ENCODE measurements around the gene MAP3K9. TPM values are rescaled to one million over a fixed set of nuclear protein-coding genes. Genes with fewer than 3 reads are reported as not detected.

Gene MAP3K9
- total and polyA plus RNA-seq, 2 experiments from 2014 or later, result 4.4 to 9.2 TPM

GRCh38 chr14:70723276-70723675, 86.0 kb downstream of the MAP3K9 start:
- no peaks in the 10 kb centered on the region for H3K36me3 ChIP-seq (replicated peaks; ENCODE audit: insufficient read depth, low read depth)
- no peak overlapping the region for H2AFZ ChIP-seq
- no peaks in the 10 kb centered on the region for H3K4me1 ChIP-seq (ENCODE audit: insufficient read depth)
- no peaks in the 10 kb centered on the region for H4K20me1 ChIP-seq (ENCODE audit: insufficient read depth, poor library complexity, severe bottlenecking)
- H3K4me3 ChIP-seq, result no peak overlapping the region
- H3K4me2 ChIP-seq, result no peak overlapping the region
- 83% methylated on average over 5 of the region's 5 CpGs for WGBS (ENCODE audit: low lambda C conversion rate, missing lambda C conversion rate)
- H3K79me2 ChIP-seq, result no peaks in the 10 kb centered on the region
- H3K27ac ChIP-seq, result no peak overlapping the region
- TF ChIP-seq EZH2phosphoT487 (IDR thresholded peaks at IDR 0.05; ENCODE audit: low read depth, severe bottlenecking, unreplicated experiment), result no peak
- TF ChIP-seq CTCF (IDR thresholded peaks at IDR 0.05; ENCODE audit: poor library complexity), result no peak
- TF ChIP-seq EZH2 (IDR thresholded peaks at IDR 0.05; ENCODE audit: borderline replicate concordance), result no peak
- H3K9me3 ChIP-seq (ENCODE audit: low read depth), result no peaks in the 10 kb centered on the region
- DNase-seq (ENCODE audit: low spot score), result no peak
- H3K27me3 ChIP-seq, result no peaks in the 10 kb centered on the region
- H3K9me2 ChIP-seq (replicated peaks; ENCODE audit: insufficient read depth), result no peaks in the 10 kb centered on the region

GRCh38 chr14:70722418-70722817, 86.9 kb downstream of the MAP3K9 start:
- H3K4me2 ChIP-seq, result no peak overlapping the region
- WGBS (ENCODE audit: low lambda C conversion rate, missing lambda C conversion rate), result 76% methylated on average over 3 of the region's 3 CpGs

DNA sequence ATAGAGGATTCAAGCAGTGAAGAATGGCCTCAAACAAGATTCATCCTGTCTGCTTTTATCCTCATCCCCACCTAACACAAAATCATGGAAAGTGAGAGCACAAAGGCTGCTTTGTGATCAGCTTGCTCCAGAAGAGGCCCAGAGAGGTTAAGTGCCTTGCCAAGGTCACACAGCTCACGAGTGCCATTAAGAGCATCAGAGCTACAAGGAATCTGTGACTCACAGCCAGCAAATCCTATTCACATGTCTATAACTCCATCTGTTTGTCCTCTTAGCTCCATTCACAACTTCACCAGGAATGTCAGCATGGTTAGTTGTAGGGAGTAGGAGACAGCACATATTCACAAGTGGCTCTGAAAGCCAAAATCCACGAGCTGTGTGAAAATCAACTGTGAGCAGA, 87.8 kb downstream of the MAP3K9 start:
- no peak for TF ChIP-seq CTCF (IDR thresholded peaks at IDR 0.05; ENCODE audit: poor library complexity)
- no peak for TF ChIP-seq EZH2phosphoT487 (IDR thresholded peaks at IDR 0.05; ENCODE audit: low read depth, severe bottlenecking, unreplicated experiment)
- no peak for TF ChIP-seq EZH2 (IDR thresholded peaks at IDR 0.05; ENCODE audit: borderline replicate concordance)
- 66% methylated on average over 2 of the region's 2 CpGs for WGBS (ENCODE audit: low lambda C conversion rate, missing lambda C conversion rate)
- no peaks in the 10 kb centered on the region for H3K9me2 ChIP-seq (replicated peaks; ENCODE audit: insufficient read depth)
- no peaks in the 10 kb centered on the region for H3K9me3 ChIP-seq (ENCODE audit: low read depth)
- DNase-seq (ENCODE audit: low spot score), result peak; percentile 42
- H3K27ac ChIP-seq, result no peak overlapping the region
- no peaks in the 10 kb centered on the region for H3K36me3 ChIP-seq (replicated peaks; ENCODE audit: insufficient read depth, low read depth)
- no peaks in the 10 kb centered on the region for H4K20me1 ChIP-seq (ENCODE audit: insufficient read depth, poor library complexity, severe bottlenecking)
- no peak overlapping the region for H3K4me3 ChIP-seq
- H2AFZ ChIP-seq, result no peak overlapping the region
- H3K4me2 ChIP-seq, result no peak overlapping the region
- H3K4me1 ChIP-seq (ENCODE audit: insufficient read depth), result peaks cover 9% of the 10 kb centered on the region
- no peaks in the 10 kb centered on the region for H3K27me3 ChIP-seq
- no peaks in the 10 kb centered on the region for H3K79me2 ChIP-seq

More at GRCh38 chr14:70722418-70722817, 86.9 kb downstream of the MAP3K9 start:
- no peaks in the 10 kb centered on the region for H3K36me3 ChIP-seq (replicated peaks; ENCODE audit: insufficient read depth, low read depth)
- no peak overlapping the region for H2AFZ ChIP-seq
- peaks cover 2% of the 10 kb centered on the region for H3K4me1 ChIP-seq (ENCODE audit: insufficient read depth)
- no peaks in the 10 kb centered on the region for H4K20me1 ChIP-seq (ENCODE audit: insufficient read depth, poor library complexity, severe bottlenecking)
- TF ChIP-seq CTCF (IDR thresholded peaks at IDR 0.05; ENCODE audit: poor library complexity) (no peak), EZH2phosphoT487 (IDR thresholded peaks at IDR 0.05; ENCODE audit: low read depth, severe bottlenecking, unreplicated experiment) (no peak), EZH2 (IDR thresholded peaks at IDR 0.05; ENCODE audit: borderline replicate concordance) (no peak)
- no peaks in the 10 kb centered on the region for H3K79me2 ChIP-seq
- no peaks in the 10 kb centered on the region for H3K27me3 ChIP-seq
- no peaks in the 10 kb centered on the region for H3K9me2 ChIP-seq (replicated peaks; ENCODE audit: insufficient read depth)
- H3K4me3 ChIP-seq, result no peak overlapping the region
- H3K9me3 ChIP-seq (ENCODE audit: low read depth), result no peaks in the 10 kb centered on the region
- DNase-seq (ENCODE audit: low spot score), result no peak
- no peak overlapping the region for H3K27ac ChIP-seq
